ENCODE measurements around the gene ARHGDIG.

The ARHGDIG gene

DNA sequence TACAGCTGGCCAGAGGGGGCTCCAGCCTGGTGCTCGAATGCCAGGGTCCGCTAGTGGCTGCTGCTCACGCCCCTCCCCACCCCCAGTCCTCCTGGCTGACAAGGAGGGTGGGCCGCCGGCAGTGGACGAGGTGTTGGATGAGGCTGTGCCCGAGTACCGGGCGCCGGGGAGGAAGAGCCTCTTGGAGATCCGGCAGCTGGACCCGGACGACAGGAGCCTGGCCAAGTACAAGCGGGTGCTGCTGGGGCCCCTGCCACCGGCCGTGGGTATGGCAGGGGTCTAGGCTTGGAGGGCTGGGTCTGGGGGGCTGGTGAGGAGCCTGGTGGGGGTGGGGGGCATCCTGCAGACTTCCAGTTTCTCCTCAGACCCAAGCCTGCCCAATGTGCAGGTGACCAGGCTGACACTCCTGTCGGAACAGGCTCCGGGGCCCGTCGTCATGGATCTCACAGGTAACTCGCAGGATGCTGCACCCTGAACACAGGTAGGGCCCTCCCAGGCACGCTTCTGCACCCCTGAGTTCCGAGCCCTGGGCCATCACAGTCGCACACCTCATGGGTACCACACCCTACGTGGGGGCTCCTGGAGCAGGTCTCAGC, 1.4 kb downstream of the ARHGDIG start:
- no peak for DNase-seq

DNA sequence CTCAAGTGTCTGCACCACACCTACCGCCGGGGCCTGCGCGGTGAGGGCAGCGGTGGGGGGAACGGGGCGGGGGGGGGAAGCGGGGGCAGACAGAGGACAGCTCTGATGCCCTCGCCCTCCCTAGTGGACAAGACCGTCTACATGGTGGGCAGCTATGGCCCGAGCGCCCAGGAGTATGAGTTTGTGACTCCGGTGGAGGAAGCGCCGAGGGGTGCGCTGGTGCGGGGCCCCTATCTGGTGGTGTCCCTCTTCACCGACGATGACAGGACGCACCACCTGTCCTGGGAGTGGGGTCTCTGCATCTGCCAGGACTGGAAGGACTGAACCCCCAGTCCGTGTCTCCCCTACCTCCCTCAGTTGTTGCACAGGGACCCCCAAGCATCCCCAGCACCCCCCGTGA, 2.1 kb downstream of the ARHGDIG start:
- no peak for DNase-seq

DNA sequence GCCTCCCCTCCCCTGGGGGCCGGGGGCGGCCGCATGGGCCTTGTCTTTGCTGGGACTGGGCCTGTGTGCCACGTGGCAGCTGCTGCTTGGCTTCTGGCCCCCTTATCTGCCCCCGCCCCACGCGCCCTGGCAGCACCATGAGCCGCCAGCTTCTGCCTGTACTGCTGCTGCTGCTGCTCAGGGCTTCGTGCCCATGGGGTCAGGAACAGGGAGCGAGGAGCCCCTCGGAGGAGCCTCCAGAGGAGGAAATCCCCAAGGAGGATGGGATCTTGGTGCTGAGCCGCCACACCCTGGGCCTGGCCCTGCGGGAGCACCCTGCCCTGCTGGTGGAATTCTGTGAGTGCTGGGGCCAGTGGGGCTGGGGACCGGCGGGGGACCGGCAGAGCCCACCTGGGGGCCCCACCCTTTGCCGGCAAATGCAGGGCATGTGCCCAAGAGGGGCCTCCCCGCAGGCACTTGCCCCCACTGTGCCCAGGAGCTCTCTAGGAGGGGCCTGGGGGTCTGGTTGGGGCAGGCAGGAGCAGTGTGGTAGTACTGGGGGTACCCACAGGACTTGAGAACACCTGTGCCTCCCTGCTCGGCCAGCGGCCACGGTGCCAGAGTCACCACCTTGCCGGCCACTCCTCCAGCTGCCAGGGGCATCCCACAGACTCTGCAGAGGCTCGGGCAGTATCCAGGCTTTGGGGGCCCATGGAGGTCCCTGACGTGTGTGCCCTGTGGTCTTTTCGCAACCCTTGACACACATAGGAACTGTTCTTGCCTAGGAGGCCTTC, 2.8 kb downstream of the ARHGDIG start, which contains the start of gene PDIA2:
TSS of gene PDIA2 (plus strand) at position 132 of the 773 bp plus-strand sequence. CDS start at position 138, 6 bp downstream.
- DNase-seq = no peak

DNA sequence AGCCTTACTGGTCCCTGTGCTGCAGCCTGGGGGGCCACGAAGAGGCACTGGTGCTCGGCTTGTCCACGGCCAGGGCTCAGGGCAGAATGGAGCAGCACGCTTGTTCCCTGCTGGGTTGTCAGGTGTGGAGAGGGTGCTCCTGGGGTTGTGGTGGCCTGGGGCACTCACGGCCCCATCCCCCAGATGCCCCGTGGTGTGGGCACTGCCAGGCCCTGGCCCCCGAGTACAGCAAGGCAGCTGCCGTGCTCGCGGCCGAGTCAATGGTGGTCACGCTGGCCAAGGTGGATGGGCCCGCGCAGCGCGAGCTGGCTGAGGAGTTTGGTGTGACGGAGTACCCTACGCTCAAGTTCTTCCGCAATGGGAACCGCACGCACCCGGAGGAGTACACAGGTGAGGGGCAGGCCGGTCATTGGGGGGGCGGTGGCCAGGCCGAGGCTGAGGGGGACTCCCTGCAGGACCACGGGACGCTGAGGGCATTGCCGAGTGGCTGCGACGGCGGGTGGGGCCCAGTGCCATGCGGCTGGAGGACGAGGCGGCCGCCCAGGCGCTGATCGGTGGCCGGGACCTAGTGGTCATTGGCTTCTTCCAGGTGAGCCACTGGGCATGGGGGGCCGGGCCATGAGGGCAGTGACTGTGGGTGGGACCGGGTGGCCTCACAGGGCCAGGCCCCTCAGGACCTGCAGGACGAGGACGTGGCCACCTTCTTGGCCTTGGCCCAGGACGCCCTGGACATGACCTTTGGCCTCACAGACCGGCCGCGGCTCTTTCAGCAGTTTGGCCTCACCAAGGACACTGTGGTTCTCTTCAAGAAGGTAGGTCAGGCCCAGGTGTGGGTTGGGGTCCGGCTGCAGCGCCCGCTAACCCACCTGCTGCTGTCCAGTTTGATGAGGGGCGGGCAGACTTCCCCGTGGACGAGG, 4.1 kb downstream of the ARHGDIG start:
- no peak for DNase-seq

DNA sequence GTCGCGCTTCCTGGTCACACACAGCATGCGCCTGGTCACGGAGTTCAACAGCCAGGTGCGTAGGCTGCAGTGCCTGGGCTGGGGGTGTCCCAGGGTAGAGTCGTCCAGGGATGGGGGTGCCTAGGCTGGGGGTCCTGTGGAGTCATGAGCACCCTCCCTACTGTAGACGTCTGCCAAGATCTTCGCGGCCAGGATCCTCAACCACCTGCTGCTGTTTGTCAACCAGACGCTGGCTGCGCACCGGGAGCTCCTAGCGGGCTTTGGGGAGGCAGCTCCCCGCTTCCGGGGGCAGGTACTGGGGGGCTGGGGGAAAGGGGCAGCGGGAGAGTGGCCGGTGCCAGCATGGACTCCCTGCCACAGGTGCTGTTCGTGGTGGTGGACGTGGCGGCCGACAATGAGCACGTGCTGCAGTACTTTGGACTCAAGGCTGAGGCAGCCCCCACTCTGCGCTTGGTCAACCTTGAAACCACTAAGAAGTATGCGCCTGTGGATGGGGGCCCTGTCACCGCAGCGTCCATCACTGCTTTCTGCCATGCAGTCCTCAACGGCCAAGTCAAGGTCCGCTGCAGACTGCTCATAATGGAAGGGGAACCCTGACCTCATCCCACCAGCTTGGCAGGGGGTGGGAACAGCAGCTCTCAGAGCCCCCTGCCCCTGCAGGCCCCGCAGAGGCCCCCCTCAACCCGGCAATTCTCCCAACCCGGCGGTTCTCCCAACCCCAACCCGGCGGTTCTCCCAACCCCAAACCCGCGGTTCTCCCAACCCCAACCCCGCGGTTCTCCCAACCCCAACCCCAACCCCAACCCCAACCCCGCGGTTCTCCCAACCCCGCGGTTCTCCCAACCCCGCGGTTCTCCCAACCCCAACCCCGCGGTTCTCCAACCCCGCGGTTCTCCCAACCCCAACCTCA, 5.0 kb downstream of the ARHGDIG start:
- DNase-seq = no peak

DNA sequence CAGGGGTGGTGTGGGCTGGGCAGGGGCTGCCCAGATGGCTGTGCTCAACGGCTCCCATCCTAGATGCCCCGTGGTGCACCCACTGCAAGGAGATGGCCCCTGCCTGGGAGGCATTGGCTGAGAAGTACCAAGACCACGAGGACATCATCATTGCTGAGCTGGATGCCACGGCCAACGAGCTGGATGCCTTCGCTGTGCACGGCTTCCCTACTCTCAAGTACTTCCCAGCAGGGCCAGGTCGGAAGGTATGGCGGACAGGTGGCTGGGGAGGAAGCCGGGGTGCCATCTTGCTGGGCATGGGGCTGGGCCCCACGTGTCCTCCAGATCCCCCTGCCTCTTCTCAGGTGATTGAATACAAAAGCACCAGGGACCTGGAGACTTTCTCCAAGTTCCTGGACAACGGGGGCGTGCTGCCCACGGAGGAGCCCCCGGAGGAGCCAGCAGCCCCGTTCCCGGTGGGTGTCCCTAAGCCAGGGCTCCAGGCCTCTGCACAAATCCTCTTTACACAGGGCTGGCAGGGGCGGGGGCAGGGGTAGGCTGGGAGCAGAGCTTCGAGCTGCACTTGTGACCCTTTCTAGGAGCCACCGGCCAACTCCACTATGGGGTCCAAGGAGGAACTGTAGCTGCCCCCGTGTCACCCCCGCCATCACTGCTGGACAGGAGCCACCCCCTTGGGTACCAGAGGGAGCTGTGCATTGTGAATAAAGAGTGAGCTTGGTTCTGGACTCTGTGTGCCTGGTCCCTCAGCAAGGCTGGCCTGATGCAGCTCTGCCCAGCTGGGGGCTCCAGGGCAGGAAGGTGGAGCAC, 6.3 kb downstream of the ARHGDIG start:
- no peak for DNase-seq

DNA sequence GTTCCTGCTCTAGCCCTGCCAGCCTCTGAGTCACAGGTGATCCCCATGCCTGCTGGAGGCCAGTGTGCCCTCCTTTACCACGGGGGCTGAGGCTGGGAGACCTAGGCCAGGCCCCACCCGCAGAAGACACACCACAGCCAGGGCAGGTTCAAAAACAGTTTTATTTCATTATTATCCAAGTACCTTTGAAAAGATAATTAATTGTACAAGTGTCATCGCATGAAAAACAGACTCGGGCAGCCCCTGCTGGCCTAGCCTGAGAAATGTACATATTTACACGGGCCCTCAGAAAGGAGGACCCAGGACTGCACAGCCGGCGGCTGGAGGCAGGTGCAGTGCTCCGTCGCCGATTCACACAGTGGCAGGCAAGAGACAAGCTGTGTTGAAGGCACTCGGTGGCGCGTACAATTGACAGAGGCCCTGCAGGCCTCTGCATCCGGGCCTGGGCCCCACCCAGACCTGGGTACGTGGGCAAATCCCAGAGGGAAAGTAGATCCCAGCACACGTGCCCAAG, 7.0 kb downstream of the ARHGDIG start:
- DNase-seq = no peak

DNA sequence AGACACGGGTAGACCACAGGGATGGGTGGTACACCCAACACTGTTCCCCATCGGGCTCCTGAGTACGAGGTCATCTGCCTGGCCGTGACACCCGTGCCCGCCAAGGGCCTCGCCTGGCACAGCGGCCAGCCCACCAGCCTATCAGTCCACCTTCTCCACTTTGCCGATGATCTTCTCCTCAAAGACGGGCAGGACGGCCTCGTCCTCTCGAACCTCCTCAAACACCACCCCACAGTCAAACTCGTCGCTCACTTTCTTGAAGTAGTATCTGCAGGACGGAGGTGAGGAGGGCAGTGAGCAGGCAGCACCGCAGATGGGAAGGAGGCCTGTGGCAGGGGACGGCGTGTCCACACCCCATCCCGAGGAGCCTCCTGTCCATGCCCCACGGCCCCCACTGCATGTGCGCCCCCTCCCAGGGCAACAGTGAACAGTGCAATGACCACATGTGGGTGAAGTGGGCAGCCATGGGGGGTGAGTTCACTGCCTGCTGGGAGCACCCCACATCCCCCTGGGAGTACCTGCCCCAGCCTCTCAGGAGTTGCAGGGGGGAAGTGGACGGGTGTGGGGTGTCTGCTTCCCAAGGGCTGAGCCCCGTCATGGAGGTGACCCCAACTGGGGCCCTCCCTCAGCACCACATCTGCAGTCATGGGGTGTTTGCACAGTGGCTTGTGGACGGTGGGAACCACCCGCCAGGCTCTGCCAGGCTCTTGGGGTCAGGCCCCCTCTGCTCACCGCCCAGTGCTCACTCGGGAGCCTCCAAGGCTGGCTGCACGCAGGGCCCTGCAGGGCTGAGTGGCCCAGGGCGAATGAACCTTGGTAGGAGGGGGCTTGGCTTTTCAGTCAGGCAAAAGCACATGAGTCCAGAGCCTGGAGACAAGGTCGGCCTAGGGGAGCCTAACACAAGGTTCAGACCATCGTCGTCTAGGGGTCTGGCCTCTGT, 7.9 kb downstream of the ARHGDIG start:
- DNase-seq = no peak

DNA sequence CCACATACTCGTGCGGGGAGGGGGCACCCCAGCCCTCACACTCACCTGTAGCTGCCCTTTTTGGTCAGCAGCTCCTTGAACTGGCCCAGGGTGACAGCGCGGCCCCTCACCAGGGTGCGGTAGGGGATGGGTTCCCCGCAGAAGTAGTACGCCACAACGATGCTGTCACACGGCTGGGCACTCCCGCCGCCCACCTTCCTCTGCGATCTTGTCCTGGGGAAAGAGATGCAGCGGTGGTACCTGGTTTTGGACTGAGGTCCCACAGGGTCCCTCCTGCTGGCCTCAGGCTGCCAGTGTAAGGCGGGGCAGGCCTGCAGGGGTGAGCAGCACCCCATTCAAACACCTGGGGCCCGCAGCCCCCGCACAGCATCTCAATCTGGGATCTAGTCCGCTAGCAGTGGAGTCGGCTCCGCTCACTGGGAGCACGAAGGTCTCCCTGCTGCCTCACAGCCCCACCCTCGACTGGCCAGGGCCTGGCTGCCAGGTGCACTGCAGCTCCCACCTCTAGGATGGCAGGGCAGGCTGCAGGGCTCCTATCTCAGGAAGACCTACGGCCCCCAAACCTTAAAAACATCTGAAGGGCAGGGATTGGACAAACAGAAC, 9.1 kb downstream of the ARHGDIG start:
- DNase-seq = no peak

DNA sequence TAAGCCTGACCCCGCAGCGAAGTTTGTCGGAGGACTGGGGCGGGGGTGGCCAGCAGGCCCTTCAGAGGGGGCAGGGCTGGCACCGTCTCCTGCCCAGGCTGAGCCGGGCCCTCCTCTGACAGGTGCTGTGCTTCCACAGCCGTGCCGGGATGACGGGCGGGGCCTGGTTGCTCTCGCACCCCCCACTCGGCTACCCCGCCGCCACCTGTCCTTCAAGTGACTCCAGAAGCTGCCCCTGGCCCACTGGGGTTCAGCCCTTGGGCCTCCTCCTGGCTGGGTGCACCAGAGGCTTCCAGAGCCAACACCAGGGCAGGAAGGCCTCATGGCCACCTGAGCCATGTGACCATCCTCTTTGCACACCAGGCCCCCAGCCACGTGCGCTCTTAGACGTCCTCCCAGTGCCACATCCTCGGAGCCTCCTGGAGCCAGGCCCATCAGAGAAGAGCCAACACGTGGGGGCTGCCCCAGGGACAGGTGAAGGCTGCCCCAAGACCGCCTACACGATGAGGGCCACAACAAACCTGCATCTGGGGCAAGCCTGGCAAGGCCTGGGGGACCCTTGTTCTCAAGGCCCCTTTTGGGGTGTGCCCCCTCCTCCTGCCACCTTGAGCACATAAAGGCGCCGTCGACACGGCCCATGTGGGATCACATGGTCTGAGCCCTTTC, 9.8 kb downstream of the ARHGDIG start:
- DNase-seq = no peak

DNA sequence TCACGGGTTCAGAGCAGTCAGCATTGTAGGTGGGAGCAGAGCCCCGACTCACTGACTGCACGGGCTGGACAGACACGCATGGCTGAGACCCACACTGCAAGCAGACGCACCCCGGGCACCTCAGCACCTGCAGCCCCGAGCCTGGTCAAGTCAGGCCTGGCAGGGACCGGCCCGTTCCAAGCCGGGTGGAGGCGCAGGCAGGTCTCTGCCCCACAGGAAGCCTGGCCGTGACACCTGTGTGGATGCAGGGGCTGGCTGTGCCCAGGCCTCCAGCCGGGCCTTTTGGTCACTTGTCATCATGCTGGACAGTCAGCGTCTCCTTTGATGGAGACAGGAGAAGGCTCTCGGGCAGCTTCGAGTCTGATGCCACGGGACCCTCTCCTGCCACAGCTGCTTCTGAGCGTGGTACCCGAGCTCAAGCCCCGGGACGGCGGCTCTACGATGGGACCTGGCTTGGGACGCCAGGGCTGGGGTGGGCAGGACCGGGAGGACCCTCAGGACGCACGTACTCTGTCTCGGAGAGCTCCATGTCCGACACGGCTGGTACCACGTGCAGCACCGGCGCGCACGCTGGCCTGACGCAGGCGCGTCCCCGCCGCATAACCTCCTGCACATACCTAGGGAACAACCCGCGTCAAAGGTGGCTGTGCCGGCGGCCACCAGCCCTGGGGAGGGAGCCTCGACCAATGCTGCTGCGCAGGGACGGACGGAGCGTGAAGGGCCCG, 10.5 kb downstream of the ARHGDIG start:
- DNase-seq = no peak

DNA sequence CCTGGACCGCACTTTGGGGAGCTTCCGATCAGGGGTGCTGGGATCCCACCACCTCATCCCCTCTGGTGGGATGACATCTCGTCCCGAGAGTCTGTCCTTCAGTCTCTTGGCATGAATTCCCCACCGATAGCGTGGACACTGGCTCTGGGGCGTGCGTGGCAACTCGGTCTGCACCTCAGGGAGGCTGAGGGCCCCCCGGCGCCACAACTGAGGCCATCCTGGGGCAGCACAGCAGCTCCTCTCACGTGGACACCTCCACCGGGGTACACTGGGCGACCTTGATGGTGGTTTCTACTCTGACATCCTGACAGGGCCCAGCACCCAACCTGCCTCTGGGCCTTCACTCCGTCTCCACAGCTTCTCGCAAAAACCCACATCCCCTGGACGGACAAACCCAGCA, 11.1 kb downstream of the ARHGDIG start:
- no peak for DNase-seq

DNA sequence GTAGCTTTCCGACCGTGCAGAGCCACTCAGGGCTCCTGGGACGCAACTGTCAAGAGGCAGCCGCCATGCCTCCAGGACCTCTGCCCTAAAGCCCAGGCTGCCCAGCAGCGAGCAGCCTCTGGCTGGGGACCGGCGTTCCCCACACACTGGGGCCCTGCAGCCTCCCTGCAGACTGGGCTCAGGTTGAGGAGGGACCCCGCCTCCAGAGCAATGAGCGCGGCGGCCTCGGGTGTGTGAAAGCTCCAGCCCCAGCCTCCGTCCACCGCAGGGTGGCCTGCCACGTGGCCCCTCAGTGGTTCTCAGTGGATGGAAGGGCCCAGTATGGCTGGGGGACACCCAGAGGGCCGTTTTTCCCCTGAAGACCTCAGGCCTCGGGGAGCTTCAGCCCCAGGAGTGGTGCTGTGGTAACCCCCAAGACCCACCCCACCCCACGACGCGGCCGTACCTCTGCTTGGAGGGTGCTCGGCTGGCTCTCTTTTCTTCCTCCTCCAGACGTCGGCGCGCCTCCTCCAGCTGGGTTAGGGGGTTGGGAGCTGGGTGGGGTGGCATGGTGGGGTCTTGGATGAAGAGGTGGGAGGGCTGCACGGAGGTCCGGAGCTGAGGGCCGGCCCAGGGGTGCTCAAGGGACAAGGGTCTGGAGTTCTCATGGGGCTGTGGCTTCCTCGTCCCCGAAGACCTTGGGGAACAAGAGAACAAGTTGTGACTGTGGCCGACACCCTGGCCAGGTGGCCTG, 12.8 kb downstream of the ARHGDIG start:
- no peak for DNase-seq

DNA sequence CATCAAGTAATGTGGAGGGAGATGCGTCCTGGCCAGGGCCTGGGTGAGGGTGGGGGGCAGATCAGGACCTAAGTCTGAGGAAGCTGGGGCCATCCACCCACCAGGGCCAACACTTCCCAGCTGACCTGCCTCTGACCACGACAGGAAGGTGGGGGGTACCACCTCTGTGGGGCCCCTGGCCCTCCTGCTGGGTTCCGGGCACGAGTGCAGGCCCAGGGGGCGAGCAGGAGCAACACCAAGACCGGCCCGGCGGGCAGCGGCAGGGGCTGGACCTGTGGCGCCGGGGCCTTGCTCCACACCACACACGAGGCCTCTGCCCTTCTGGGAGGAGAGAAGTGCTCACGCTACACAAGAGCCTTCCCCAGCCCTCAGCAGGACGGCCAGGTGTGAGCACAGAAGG, 15.9 kb downstream of the ARHGDIG start:
- DNase-seq = no peak

DNA sequence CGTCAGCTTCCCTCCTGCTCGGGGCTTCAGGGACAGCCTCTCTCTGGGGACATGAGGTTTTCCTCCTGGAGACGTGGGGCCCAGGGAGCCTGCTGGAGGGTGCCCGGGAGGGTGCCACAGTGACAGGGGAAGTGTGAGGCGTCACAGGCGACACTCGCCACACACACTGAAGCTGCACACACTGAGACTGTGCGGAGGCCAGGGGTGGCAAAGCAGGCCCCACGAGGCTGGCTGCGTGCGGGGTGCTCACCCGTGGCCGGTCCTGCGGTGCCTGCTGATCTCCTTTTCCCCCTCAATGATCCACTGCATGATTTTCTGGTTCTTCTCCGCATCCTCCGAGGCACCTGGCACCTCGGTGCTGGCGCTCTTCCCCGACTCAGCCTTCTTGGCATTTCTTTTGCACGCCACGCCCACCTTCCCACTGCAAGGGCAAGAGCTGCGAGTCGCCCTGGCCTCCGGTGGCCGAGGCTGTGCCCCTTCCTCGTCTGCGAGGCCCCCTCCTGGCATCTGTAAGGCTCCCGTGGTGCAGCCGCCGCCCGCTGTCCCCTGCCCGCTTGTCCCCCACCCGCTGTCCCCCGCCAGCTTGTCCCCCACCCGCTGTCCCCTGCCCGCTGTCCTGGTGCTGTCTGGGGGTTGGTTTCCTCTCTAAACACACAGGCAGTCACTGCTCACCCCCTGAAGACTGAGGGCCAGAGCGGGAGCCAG, 16.6 kb downstream of the ARHGDIG start:
- DNase-seq = no peak

DNA sequence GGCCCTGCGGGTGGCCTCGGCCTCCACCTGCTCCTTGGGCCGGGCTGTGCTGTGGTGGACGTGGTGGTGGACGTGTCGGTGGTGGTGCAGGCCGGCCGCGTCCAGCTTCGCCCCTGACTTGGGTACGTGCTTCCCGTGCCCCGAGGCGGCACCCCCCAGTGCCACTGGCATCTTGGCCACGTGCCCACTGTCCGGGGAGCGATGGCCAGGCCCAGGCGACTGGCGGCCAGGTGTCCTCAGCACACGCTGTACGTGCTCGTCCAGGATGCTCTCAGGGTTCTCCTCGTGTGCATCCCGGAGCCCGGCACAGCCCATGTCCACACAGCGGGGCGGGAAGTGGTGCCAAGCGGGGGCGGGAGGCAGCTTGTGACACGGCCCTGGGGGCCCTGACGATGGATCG, 17.4 kb downstream of the ARHGDIG start:
- no peak for DNase-seq

DNA sequence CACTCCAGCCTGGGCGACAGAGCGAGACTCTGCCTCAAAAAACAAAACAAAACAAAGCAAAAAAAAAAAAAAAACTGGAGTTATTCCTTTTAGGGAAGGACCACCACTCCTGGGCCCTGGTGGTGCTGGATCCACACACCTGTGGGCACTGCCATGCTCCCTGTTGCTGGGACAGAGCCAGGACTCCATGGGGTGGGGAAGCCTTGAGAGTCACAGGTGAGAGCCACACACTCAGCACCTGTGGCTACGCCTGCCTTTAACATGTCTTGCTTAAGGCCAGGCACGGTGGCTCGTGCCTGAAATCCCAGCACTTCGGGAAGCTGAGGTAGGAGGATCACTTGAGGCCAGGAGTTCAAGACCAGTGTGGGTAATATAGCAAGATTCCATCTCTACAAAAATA, 20.8 kb downstream of the ARHGDIG start:
- no peak for DNase-seq
